ENCODE measurements around the gene NEK6.

NEK6 gene

DNA sequence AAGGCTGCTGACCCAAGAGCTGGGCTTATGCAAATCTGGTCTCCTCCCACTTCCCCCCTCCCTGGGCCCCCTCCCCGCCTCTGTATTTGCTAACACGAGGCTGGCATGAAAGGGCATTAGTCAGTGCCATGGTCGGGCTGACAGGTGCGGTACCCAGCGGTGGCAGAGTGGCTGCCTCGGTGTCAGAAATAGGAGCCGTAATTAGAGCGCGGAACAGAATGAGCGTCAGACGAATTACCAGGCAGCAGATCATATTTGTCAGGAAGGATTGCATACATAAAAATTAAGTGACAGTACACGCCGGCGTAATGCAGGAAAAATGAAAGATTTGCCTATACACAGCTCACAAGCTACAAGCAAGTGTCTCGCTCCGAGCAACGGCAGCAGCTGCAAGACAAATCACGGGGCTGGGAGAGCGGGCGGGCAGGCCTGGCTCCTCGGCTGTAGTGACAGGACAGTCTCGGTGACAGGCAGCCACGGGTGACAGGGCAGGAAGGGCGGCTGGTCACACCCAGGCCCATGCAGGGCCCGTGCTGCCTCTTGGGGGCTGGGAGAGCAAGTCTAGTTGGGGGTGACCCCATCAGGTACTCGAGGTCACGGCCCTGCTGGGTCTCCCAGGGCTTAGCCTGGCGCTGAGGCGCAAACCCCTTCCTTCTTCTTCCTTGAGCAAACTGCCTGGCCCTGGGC, 72.4 kb downstream of the NEK6 start:
- H3K4me1 ChIP-seq (ENCODE audit: control insufficient read depth in 1 of 2, insufficient read depth in 2 of 2, low read length in 2 of 2), result no peaks in the 10 kb centered on the region
- H3K27me3 ChIP-seq (ENCODE audit: low read depth, low read length), result no peaks in the 10 kb centered on the region
- no peak overlapping the region for H3K4me3 ChIP-seq (ENCODE audit: low read depth in 1 of 2, low read length in 2 of 2)
- H3K27ac ChIP-seq (ENCODE audit: low read length), result no peak overlapping the region
- H3K9me3 ChIP-seq (ENCODE audit: control insufficient read depth in 1 of 2, low read length in 2 of 2), result no peaks in the 10 kb centered on the region
- H3K36me3 ChIP-seq (ENCODE audit: control insufficient read depth in 1 of 2, insufficient read depth in 2 of 2, low read length in 2 of 2), result peaks cover 12 to 83% of the 10 kb centered on the region in 2 donors

DNA sequence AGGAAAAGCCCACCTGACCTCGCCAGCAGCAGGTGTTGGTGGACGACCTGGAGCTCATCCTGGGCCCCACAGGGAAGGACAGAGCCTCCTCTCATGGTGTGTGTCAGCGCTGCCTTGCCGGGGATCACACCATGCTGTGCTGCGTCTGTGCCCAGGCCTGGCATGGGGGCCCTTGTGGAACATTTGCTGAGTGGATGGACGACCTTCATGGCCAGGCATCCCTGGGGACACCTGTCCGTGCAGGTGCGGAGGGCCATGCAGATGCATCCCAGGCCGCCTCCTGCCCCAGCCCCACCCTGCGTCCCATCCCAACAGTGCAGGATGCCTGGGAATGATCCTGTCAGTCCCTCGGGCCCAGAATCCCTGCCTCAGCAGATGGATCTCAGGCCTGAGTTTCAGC, 73.8 kb downstream of the NEK6 start:
- no peak overlapping the region for H3K4me3 ChIP-seq (ENCODE audit: low read depth in 1 of 2, low read length in 2 of 2)
- no peaks in the 10 kb centered on the region for H3K27me3 ChIP-seq (ENCODE audit: low read depth, low read length)
- H3K27ac ChIP-seq (ENCODE audit: low read length), result no peak overlapping the region
- no peaks in the 10 kb centered on the region for H3K4me1 ChIP-seq (ENCODE audit: control insufficient read depth in 1 of 2, insufficient read depth in 2 of 2, low read length in 2 of 2)
- no peaks in the 10 kb centered on the region for H3K9me3 ChIP-seq (ENCODE audit: control insufficient read depth in 1 of 2, low read length in 2 of 2)
- peaks cover 12 to 75% of the 10 kb centered on the region in 2 donors for H3K36me3 ChIP-seq (ENCODE audit: control insufficient read depth in 1 of 2, insufficient read depth in 2 of 2, low read length in 2 of 2)

DNA sequence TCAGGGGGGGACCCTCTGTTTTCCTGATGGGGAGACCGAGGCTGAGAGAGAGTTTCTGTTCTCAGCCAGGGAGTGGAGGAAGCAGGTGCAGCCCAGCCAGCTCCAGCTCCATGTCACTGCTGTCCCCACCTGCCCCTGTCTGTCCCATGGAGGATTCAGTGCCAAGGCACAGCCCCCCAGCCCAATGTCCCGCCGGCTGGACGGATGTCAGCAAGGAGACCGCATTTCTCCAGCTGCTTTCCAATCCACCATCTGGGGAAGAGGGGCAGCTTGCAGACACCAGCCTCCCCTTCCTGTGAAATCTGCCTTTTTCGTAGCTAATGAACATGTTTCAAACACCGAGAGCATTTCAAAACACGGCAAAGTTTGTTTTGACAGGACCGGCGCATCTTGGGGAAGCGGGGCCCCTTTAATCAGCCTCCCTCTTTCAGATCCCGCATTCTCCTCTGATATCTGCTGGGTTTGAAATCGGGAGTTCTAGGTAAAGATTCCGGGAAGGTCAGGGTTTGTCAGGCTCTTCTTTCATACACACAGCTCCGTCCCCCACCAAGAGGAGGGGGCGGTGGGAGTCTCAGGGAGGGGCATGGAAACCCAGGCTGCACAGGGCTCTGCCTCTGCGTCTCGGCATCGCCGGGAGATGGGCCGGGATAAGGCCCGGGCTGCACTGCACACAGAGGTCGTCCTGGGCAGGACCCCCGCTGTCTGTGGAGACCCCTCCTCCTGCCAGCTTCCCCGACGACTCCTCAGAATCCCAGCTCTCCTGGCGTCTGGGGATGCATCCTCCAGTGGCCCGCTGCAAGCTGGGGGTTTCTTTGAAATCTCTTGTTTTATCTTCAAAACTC, 74.8 kb downstream of the NEK6 start:
- H3K4me3 ChIP-seq (ENCODE audit: low read depth in 1 of 2, low read length in 2 of 2), result no peak overlapping the region
- no peak overlapping the region for H3K27ac ChIP-seq (ENCODE audit: low read length)
- H3K4me1 ChIP-seq (ENCODE audit: control insufficient read depth in 1 of 2, insufficient read depth in 2 of 2, low read length in 2 of 2), result no peaks in the 10 kb centered on the region
- no peaks in the 10 kb centered on the region for H3K27me3 ChIP-seq (ENCODE audit: low read depth, low read length)
- peaks cover 0 to 6% of the 10 kb centered on the region in 2 donors for H3K9me3 ChIP-seq (ENCODE audit: control insufficient read depth in 1 of 2, low read length in 2 of 2)
- peaks cover 18 to 75% of the 10 kb centered on the region in 2 donors for H3K36me3 ChIP-seq (ENCODE audit: control insufficient read depth in 1 of 2, insufficient read depth in 2 of 2, low read length in 2 of 2)

DNA sequence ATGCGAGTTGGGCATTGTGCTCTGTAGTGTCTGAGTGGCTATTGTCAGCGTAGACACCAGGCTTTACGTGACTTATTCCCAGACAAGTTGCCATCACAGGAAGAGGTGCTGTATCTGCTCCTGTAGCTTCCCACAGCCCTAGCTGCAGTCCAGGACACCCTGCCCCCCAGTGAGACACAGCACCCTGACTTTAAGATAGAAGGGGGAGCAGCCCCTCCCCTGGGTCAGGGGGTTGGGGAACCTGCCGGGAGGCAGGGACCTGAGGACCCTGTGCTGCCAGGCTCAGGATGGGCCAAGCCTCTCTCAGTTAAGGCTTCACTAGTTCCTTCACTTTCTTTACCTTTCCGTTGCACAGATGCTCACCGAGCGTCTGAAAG, 75.4 kb downstream of the NEK6 start:
- H3K4me3 ChIP-seq (ENCODE audit: low read depth in 1 of 2, low read length in 2 of 2), result no peak overlapping the region
- H3K36me3 ChIP-seq (ENCODE audit: control insufficient read depth in 1 of 2, insufficient read depth in 2 of 2, low read length in 2 of 2), result peaks cover 22 to 75% of the 10 kb centered on the region in 2 donors
- no peak overlapping the region for H3K27ac ChIP-seq (ENCODE audit: low read length)
- peaks cover 0 to 10% of the 10 kb centered on the region in 2 donors for H3K9me3 ChIP-seq (ENCODE audit: control insufficient read depth in 1 of 2, low read length in 2 of 2)
- H3K4me1 ChIP-seq (ENCODE audit: control insufficient read depth in 1 of 2, insufficient read depth in 2 of 2, low read length in 2 of 2), result no peaks in the 10 kb centered on the region
- H3K27me3 ChIP-seq (ENCODE audit: low read depth, low read length), result no peaks in the 10 kb centered on the region

DNA sequence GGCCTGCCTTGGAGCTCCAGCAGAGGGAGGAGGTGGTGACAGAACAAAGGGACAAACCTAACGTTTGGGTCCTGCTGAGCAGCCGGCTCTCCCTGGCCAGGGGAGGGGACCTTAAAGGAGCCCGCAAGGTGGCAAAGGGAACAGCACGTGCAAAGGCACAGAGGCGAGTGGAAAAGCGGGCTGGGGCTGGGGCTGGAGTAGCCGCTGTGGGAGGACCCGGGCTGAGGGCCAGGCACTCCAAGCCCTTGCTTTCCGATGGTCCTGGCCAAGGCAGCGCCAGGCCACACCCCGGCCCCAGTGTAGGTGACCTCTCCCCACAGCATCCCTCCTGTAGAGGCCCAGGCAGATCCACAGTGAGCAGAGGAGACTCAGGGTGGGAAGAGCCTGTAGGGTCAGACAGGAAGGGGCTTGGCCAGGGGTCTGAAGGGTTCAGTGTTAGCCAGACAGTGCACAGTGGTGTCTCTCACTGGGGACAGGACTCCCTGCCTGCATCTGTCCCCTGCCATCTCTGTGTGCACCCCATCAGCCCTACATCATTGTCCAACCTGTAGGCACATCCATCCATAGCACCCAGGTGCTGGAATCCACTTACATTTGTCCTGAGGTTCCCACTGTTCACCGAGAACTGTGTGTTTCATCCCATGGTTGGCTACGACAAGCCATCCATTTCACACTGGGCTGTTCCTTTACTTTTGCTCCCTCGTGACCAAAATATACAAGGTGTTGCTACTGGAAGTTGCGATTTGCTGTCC, 77.0 kb downstream of the NEK6 start:
- Histone ChIP-seq H3K4me1 (ENCODE audit: control insufficient read depth in 1 of 2, insufficient read depth in 2 of 2, low read length in 2 of 2) (no peaks in the 10 kb centered on the region), H3K9me3 (ENCODE audit: control insufficient read depth in 1 of 2, low read length in 2 of 2) (peaks cover 0 to 10% of the 10 kb centered on the region in 2 donors), H3K36me3 (ENCODE audit: control insufficient read depth in 1 of 2, insufficient read depth in 2 of 2, low read length in 2 of 2) (peaks cover 18 to 74% of the 10 kb centered on the region in 2 donors), H3K27me3 (ENCODE audit: low read depth, low read length) (no peaks in the 10 kb centered on the region), H3K4me3 (ENCODE audit: low read depth in 1 of 2, low read length in 2 of 2) (no peak overlapping the region), H3K27ac (ENCODE audit: low read length) (no peak overlapping the region)

DNA sequence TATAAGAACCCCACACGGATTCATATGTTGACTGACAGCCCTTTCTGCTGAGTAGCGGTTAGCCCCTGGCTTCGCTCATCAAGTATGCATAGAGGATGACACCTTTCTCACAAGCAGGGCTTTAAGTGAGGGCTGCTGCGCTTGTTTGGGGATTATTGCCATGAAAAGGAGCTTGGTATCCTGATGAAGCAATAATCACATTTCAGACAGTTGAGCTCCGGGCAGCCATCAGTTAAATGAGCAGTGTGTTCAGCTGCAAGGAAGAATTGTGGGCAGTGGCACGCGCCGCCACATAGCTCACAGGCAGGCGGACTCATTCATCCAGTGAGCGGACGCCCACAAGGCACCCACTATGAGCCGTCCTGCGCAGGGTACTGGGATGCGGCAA, 77.6 kb downstream of the NEK6 start:
- H3K9me3 ChIP-seq (ENCODE audit: control insufficient read depth in 1 of 2, low read length in 2 of 2), result peaks cover 0 to 10% of the 10 kb centered on the region in 2 donors
- peaks cover 18 to 74% of the 10 kb centered on the region in 2 donors for H3K36me3 ChIP-seq (ENCODE audit: control insufficient read depth in 1 of 2, insufficient read depth in 2 of 2, low read length in 2 of 2)
- H3K27me3 ChIP-seq (ENCODE audit: low read depth, low read length), result no peaks in the 10 kb centered on the region
- no peak overlapping the region for H3K27ac ChIP-seq (ENCODE audit: low read length)
- H3K4me1 ChIP-seq (ENCODE audit: control insufficient read depth in 1 of 2, insufficient read depth in 2 of 2, low read length in 2 of 2), result no peaks in the 10 kb centered on the region
- no peak overlapping the region for H3K4me3 ChIP-seq (ENCODE audit: low read depth in 1 of 2, low read length in 2 of 2)

DNA sequence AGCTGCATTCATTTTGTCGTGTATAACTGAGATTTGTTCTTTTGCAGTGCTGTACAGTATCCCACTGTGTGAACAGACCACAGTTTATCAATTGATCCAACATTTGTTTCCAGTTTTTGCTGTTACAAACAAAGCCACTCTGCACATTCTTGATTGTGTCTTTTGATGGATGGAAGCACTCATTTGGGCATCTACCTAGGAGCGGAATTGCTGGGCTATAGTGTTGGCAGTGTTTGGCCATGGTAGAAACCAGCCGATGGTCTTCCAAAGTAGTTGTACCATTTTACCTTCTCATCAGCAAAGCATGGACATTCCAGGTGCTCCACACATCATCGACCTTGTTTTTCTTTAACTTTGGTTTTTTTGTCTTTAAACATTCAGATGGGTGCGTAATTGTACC, 79.8 kb downstream of the NEK6 start:
- H3K4me3 ChIP-seq (ENCODE audit: low read depth in 1 of 2, low read length in 2 of 2), result no peak overlapping the region
- H3K27ac ChIP-seq (ENCODE audit: low read length), result no peak overlapping the region
- peaks cover 0 to 10% of the 10 kb centered on the region in 2 donors for H3K9me3 ChIP-seq (ENCODE audit: control insufficient read depth in 1 of 2, low read length in 2 of 2)
- H3K27me3 ChIP-seq (ENCODE audit: low read depth, low read length), result no peaks in the 10 kb centered on the region
- peaks cover 0 to 5% of the 10 kb centered on the region in 2 donors for H3K4me1 ChIP-seq (ENCODE audit: control insufficient read depth in 1 of 2, insufficient read depth in 2 of 2, low read length in 2 of 2)
- H3K36me3 ChIP-seq (ENCODE audit: control insufficient read depth in 1 of 2, insufficient read depth in 2 of 2, low read length in 2 of 2), result peaks cover 18 to 61% of the 10 kb centered on the region in 2 donors

DNA sequence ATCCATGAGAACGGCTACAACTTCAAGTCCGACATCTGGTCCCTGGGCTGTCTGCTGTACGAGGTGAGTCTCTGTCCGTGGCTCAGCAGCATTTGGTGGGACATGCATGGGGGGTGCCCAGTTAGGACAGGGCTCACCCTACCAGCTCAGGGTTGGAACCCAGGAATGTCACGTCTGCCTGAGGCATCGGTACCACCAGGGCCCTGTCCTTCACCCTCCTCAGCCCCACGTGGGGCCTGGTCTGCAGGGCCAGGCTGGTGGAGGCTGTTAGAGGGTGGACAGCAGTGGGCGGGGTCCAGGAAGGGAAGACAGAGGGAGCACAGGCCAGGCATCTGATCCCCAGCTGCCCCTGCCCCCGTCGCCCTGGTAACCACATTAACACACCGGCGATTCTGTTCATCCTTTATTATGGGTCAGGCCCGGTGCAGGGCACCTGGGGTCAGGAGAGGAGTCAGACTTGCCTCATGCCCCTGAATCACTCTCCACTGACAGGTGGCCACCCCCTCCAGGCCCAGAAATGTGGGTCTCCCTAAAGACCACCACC, 81.9 kb downstream of the NEK6 start:
- Histone ChIP-seq H3K27ac (ENCODE audit: low read length) (no peak overlapping the region), H3K27me3 (ENCODE audit: low read depth, low read length) (no peaks in the 10 kb centered on the region), H3K36me3 (ENCODE audit: control insufficient read depth in 1 of 2, insufficient read depth in 2 of 2, low read length in 2 of 2) (peaks cover 21 to 58% of the 10 kb centered on the region in 2 donors), H3K4me1 (ENCODE audit: control insufficient read depth in 1 of 2, insufficient read depth in 2 of 2, low read length in 2 of 2) (peaks cover 0 to 17% of the 10 kb centered on the region in 2 donors), H3K9me3 (ENCODE audit: control insufficient read depth in 1 of 2, low read length in 2 of 2) (peaks cover 0 to 10% of the 10 kb centered on the region in 2 donors), H3K4me3 (ENCODE audit: low read depth in 1 of 2, low read length in 2 of 2) (no peak overlapping the region)

DNA sequence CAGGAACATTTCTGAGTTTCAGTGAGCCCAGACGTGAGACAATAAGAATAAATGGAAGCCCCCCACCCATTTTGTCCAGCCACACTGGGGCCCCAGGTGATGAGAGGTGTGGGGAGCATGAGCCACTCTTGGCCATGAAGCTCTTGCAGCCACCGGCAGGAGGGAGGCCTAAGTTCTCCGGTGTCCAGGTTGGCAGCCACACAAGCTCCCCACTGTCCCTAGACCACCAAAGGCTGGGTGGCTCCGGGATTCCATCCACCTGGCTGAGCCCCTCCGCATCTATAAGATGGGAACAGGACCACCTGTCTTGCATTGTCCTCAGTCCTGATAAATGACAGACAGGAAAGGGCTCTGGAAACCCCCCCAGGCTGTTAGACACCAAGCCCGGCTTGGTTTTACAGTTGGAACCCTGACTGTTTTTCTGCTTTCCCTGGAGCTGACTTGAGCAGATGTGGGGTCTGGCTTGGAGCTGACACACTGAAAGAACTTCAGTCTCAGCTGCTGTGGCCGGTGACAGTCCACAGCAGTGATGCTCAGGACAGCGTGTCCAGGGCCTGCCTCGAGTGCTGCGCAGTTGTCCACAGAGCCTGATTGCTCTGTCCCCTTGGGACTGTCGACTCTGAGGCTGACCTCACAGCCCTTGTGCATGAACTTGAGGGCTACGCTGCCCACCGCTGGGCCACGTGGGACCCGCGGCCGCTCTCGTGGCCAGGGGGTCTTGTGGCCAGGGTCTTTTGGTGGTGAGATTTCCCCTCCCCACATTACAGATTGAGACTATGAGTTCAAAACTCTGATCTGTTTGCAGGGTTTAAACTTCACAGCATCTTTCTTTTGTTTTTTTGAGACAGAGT, 82.7 kb downstream of the NEK6 start:
- H3K4me1 ChIP-seq (ENCODE audit: control insufficient read depth in 1 of 2, insufficient read depth in 2 of 2, low read length in 2 of 2), result peaks cover 0 to 17% of the 10 kb centered on the region in 2 donors
- peaks cover 25 to 58% of the 10 kb centered on the region in 2 donors for H3K36me3 ChIP-seq (ENCODE audit: control insufficient read depth in 1 of 2, insufficient read depth in 2 of 2, low read length in 2 of 2)
- H3K27ac ChIP-seq (ENCODE audit: low read length), result no peak overlapping the region

DNA sequence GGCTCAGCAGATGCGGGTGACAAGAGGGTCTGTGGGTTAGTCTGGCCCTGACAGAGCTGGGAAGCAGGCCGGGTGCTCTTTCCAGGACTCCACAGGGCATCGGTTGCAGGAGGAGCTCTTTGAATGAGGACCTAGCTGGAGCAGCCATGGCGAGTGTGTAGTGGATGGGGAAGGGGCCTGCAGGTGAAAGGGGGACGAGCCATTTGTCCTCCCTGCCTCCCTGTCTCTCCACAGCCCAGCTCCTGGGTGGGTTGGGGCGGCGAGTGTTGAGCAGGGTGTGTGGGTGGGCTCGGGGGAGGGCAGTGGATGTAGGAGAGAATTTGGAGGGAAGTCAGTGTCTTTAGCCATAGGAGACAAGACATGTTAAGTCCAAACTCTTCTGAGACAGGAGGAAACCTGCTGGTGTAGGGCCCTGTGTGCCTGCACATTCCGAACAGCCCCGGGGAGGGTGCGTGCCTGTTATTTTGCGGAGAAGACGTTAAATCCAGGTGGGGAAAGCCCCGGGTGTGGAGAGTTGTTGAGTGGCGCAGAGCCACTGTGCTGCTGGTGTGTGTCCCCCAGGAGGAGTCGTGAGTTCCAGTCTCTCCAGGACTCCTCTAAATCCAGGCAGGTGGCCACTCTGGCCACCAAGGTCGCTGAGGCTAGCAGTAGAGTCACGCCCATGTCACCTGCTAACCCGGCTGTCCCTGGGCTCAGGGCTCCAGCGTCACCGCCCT, 83.9 kb downstream of the NEK6 start:
- H3K27ac ChIP-seq (ENCODE audit: low read length), result no peak overlapping the region

More for the DNA sequence above, 82.7 kb downstream of the NEK6 start:
- no peaks in the 10 kb centered on the region for H3K27me3 ChIP-seq (ENCODE audit: low read depth, low read length)
- H3K4me3 ChIP-seq (ENCODE audit: low read depth in 1 of 2, low read length in 2 of 2), result no peak overlapping the region
- H3K9me3 ChIP-seq (ENCODE audit: control insufficient read depth in 1 of 2, low read length in 2 of 2), result peaks cover 0 to 10% of the 10 kb centered on the region in 2 donors

More for the DNA sequence above, 83.9 kb downstream of the NEK6 start:
- H3K4me3 ChIP-seq (ENCODE audit: low read depth in 1 of 2, low read length in 2 of 2), result no peak overlapping the region
- peaks cover 0 to 17% of the 10 kb centered on the region in 2 donors for H3K4me1 ChIP-seq (ENCODE audit: control insufficient read depth in 1 of 2, insufficient read depth in 2 of 2, low read length in 2 of 2)
- H3K27me3 ChIP-seq (ENCODE audit: low read depth, low read length), result no peaks in the 10 kb centered on the region
- H3K9me3 ChIP-seq (ENCODE audit: control insufficient read depth in 1 of 2, low read length in 2 of 2), result peaks cover 0 to 10% of the 10 kb centered on the region in 2 donors
- peaks cover 32 to 69% of the 10 kb centered on the region in 2 donors for H3K36me3 ChIP-seq (ENCODE audit: control insufficient read depth in 1 of 2, insufficient read depth in 2 of 2, low read length in 2 of 2)
